HEK293 (cell line): Measurements from ENCODE around the gene ABCA2.

ENCODE experiments used
- GLI2 ChIP-seq: fragments of 450-650 bp; formaldehyde crosslinking; IDR thresholded peaks from 2 replicates; pipeline ENCODE4; 2017; ENCODE audit warnings: missing biosample characterization, missing genetic modification characterization, low read depth, borderline replicate concordance
- GLI4 ChIP-seq: fragments of 450-650 bp; formaldehyde crosslinking; IDR thresholded peaks from 2 replicates; pipeline ENCODE4 v1.5.1; 2016; ENCODE audit warnings: missing biosample characterization, missing genetic modification characterization
- KLF7 ChIP-seq: fragments of 450-650 bp; formaldehyde crosslinking; IDR thresholded peaks from 2 replicates; pipeline ENCODE4 v1.5.1; 2016; ENCODE audit warnings: missing biosample characterization, missing genetic modification characterization, borderline replicate concordance
- MZF1 ChIP-seq: fragments of 450-650 bp; formaldehyde crosslinking; IDR thresholded peaks from 2 replicates; pipeline ENCODE4 v1.5.1; 2017; ENCODE audit warnings: missing biosample characterization, missing genetic modification characterization, borderline replicate concordance
- SP3 ChIP-seq: fragments of 450-650 bp; formaldehyde crosslinking; IDR thresholded peaks from 2 replicates; pipeline ENCODE4 v1.5.1; 2016; ENCODE audit warnings: missing biosample characterization, missing genetic modification characterization
- ZNF132 ChIP-seq: fragments of 450-650 bp; formaldehyde crosslinking; IDR thresholded peaks from 2 replicates; pipeline ENCODE4 v1.5.1; 2017; ENCODE audit warnings: missing biosample characterization, missing genetic modification characterization, borderline replicate concordance
- ZNF138 ChIP-seq: fragments of 450-650 bp; formaldehyde crosslinking; IDR thresholded peaks from 2 replicates; pipeline ENCODE4 v1.5.1; 2016; ENCODE audit warnings: missing biosample characterization, missing genetic modification characterization, borderline replicate concordance
- ZNF202 ChIP-seq: fragments of 450-650 bp; formaldehyde crosslinking; IDR thresholded peaks from 2 replicates; pipeline ENCODE4 v1.5.1; 2016; ENCODE audit warnings: missing biosample characterization, missing genetic modification characterization, borderline replicate concordance
- ZNF292 ChIP-seq: fragments of 450-650 bp; formaldehyde crosslinking; IDR thresholded peaks from 2 replicates; pipeline ENCODE4 v1.5.1; 2016; ENCODE audit warnings: low read depth, missing biosample characterization, missing genetic modification characterization, borderline replicate concordance
- ZNF391 ChIP-seq: fragments of 450-650 bp; formaldehyde crosslinking; IDR thresholded peaks from 2 replicates; pipeline ENCODE4 v1.5.1; 2016; ENCODE audit warnings: low read depth, missing biosample characterization, missing genetic modification characterization, borderline replicate concordance
- ZNF394 ChIP-seq: fragments of 450-650 bp; formaldehyde crosslinking; IDR thresholded peaks from 2 replicates; pipeline ENCODE4 v1.5.1; 2016; ENCODE audit warnings: missing biosample characterization, missing genetic modification characterization, mild to moderate bottlenecking, moderate library complexity, borderline replicate concordance
- ZNF433 ChIP-seq: fragments of 450-650 bp; formaldehyde crosslinking; IDR thresholded peaks from 2 replicates; pipeline ENCODE4 v1.5.1; 2016; ENCODE audit warnings: missing biosample characterization, missing genetic modification characterization, low read depth
- ZNF785 ChIP-seq: fragments of 450-650 bp; formaldehyde crosslinking; IDR thresholded peaks from 2 replicates; pipeline ENCODE4 v1.5.1; 2016; ENCODE audit warnings: missing biosample characterization, missing genetic modification characterization
- ZNF843 ChIP-seq: fragments of 450-650 bp; formaldehyde crosslinking; IDR thresholded peaks from 2 replicates; pipeline ENCODE4 v1.5.1; 2016; ENCODE audit warnings: missing biosample characterization, missing genetic modification characterization
- ZSCAN16 ChIP-seq: fragments of 450-650 bp; formaldehyde crosslinking; IDR thresholded peaks from 2 replicates; pipeline ENCODE4 v1.5.1; 2016; ENCODE audit warnings: missing biosample characterization, missing genetic modification characterization
- TF ChIP-seq, protein P1 (sequence below): fragments of 450-650 bp; formaldehyde crosslinking; IDR thresholded peaks from 2 replicates; pipeline ENCODE4 v1.5.1; 2017; ENCODE audit warnings: missing biosample characterization, mild to moderate bottlenecking, missing genetic modification characterization, moderate library complexity
- TF ChIP-seq, protein P2 (sequence below): fragments of 450-650 bp; formaldehyde crosslinking; IDR thresholded peaks from 2 replicates; pipeline ENCODE4 v1.5.1; 2016; ENCODE audit warnings: missing biosample characterization, missing genetic modification characterization
- TF ChIP-seq, protein P3 (sequence below): sonication (generic); formaldehyde crosslinking; IDR thresholded peaks from 2 replicates; pipeline ENCODE4 v1.8.1; 2022; ENCODE audit warnings: mild to moderate bottlenecking, moderate library complexity, missing genetic modification reagents
- TF ChIP-seq, protein P4 (sequence below): fragments of 450-650 bp; formaldehyde crosslinking; IDR thresholded peaks from 2 replicates; pipeline ENCODE4 v1.5.1; 2016; ENCODE audit warnings: missing biosample characterization, missing genetic modification characterization

ABCA2 gene

DNA sequence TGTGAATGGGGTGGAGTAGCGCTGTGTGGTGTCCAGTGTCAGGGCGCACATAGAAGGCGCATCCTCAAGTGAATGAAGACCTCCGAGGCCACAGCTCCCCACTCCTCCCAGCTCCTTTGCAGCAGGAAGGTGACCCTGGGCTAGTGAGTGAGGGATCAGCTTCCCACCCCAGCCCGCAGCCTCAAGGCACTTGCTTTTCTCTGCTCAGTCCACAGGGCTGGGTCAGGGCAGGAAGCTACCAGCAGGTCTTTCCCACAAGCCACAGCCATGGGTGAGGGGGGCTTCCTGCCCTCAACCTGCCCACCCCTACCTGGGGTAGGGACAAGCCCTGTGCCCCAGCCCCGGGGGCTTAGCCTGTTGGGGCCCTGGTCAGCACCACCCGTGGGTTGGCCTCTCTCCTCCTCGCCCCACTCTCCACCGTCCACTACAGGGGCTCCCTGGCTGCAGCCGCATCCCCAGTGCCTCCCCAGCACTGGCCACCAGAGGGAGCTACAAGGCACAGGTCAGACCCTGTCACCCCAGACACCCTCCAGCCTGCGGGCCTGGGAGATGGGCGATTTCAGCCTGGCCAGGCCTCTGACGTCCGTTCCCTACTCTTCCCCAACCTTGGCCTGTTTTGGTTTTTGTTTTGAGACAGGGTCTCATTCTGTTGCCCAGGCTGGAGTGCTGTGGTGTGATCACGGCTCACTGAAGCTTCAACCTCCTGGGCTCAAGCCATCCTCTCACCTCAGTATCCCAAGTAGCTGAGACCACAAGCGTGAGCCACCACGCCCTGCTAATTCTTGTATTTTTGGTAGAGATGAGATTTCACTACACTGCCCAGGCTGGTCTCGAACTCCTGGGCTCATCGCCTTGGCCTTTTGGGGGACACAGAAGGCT is 1.3 kb upstream of the ABCA2 start (continued):
- TF ChIP-seq ZNF132 (tag by site-specific recombination) (no peak), ZNF391 (peak; percentile 54; the same call in 1 of the 2 replicates), GLI4 (tag by site-specific recombination) (no peak), ZNF785 (tag by site-specific recombination) (no peak), ZNF394 (tag by site-specific recombination) (peak; percentile 19; the same call in 1 of the 2 replicates), ZNF292 (tag by site-specific recombination) (no peak), ZSCAN16 (tag by site-specific recombination) (no peak), MZF1 (tag by site-specific recombination) (no peak; the same call in 1 of the 2 replicates), ZNF202 (no peak), ZNF433 (tag by site-specific recombination) (no peak), GLI2 (tag by site-specific recombination) (no peak), ZNF138 (tag by site-specific recombination) (no peak), SP3 (tag by site-specific recombination) (no peak), ZNF843 (tag by site-specific recombination) (no peak), KLF7 (tag by site-specific recombination) (peak; percentile 63; the same call in 1 of the 2 replicates)
- TF ChIP-seq, protein P1, sequence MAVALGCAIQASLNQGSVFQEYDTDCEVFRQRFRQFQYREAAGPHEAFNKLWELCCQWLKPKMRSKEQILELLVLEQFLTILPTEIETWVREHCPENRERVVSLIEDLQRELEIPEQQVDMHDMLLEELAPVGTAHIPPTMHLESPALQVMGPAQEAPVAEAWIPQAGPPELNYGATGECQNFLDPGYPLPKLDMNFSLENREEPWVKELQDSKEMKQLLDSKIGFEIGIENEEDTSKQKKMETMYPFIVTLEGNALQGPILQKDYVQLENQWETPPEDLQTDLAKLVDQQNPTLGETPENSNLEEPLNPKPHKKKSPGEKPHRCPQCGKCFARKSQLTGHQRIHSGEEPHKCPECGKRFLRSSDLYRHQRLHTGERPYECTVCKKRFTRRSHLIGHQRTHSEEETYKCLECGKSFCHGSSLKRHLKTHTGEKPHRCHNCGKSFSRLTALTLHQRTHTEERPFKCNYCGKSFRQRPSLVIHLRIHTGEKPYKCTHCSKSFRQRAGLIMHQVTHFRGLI (tag by site-specific recombination): no peak
- TF ChIP-seq, protein P2, sequence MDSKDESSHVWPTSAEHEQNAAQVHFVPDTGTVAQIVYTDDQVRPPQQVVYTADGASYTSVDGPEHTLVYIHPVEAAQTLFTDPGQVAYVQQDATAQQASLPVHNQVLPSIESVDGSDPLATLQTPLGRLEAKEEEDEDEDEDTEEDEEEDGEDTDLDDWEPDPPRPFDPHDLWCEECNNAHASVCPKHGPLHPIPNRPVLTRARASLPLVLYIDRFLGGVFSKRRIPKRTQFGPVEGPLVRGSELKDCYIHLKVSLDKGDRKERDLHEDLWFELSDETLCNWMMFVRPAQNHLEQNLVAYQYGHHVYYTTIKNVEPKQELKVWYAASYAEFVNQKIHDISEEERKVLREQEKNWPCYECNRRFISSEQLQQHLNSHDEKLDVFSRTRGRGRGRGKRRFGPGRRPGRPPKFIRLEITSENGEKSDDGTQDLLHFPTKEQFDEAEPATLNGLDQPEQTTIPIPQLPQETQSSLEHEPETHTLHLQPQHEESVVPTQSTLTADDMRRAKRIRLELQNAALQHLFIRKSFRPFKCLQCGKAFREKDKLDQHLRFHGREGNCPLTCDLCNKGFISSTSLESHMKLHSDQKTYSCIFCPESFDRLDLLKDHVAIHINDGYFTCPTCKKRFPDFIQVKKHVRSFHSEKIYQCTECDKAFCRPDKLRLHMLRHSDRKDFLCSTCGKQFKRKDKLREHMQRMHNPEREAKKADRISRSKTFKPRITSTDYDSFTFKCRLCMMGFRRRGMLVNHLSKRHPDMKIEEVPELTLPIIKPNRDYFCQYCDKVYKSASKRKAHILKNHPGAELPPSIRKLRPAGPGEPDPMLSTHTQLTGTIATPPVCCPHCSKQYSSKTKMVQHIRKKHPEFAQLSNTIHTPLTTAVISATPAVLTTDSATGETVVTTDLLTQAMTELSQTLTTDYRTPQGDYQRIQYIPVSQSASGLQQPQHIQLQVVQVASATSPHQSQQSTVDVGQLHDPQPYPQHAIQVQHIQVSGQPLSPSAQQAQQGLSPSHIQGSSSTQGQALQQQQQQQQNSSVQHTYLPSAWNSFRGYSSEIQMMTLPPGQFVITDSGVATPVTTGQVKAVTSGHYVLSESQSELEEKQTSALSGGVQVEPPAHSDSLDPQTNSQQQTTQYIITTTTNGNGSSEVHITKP (tag by site-specific recombination): no peak
- TF ChIP-seq, protein P3, sequence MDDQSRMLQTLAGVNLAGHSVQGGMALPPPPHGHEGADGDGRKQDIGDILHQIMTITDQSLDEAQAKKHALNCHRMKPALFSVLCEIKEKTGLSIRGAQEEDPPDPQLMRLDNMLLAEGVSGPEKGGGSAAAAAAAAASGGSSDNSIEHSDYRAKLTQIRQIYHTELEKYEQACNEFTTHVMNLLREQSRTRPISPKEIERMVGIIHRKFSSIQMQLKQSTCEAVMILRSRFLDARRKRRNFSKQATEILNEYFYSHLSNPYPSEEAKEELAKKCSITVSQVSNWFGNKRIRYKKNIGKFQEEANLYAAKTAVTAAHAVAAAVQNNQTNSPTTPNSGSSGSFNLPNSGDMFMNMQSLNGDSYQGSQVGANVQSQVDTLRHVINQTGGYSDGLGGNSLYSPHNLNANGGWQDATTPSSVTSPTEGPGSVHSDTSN (CRISPR knock-in tag): no peak
- TF ChIP-seq, protein P4, sequence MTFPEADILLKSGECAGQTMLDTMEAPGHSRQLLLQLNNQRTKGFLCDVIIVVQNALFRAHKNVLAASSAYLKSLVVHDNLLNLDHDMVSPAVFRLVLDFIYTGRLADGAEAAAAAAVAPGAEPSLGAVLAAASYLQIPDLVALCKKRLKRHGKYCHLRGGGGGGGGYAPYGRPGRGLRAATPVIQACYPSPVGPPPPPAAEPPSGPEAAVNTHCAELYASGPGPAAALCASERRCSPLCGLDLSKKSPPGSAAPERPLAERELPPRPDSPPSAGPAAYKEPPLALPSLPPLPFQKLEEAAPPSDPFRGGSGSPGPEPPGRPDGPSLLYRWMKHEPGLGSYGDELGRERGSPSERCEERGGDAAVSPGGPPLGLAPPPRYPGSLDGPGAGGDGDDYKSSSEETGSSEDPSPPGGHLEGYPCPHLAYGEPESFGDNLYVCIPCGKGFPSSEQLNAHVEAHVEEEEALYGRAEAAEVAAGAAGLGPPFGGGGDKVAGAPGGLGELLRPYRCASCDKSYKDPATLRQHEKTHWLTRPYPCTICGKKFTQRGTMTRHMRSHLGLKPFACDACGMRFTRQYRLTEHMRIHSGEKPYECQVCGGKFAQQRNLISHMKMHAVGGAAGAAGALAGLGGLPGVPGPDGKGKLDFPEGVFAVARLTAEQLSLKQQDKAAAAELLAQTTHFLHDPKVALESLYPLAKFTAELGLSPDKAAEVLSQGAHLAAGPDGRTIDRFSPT: no peak
